Tibial artery (tissue), 4 donors: ENCODE results near the gene CCT4.
"Not testable (repeated sequence)": the region's sequence is repeated elsewhere in the genome, so short reads cannot be mapped to it uniquely, and the experiment has no call there.

Experiments used
- DNase-seq, 2 donors: peaks; one replicate each; pipeline ENCODE4 v3.0.0-alpha.2; 2019
- H3K27ac ChIP-seq, 2 donors: fragments of 200-600 bp; sonication (generic) in 1 of 2; 1 replicate in 1 of 2; 2 replicates in 1 of 2; pipeline ENCODE4 v1.5.1; 2018 to 2019; ENCODE audit warnings: mild to moderate bottlenecking in 1 of 2
- H3K27me3 ChIP-seq, 2 donors: fragments of 200-600 bp; sonication (generic) in 1 of 2; one replicate each; pipeline versions ENCODE4 v1.5.1 to v1.6.0; 2016 to 2019
- H3K36me3 ChIP-seq, 3 donors: fragments of 200-600 bp; sonication (generic) in 2 of 3; one replicate each; pipeline ENCODE4 v1.5.1; 2016 to 2019; ENCODE audit warnings: mild to moderate bottlenecking in 2 of 3
- H3K4me1 ChIP-seq, 4 donors: fragments of 200-600 bp; sonication (generic) in 2 of 4; 1 replicate in 3 of 4; 2 replicates in 1 of 4; pipeline ENCODE4 v1.5.1; 2016 to 2019
- H3K4me3 ChIP-seq, 2 donors: fragments of 200-600 bp; sonication (generic) in 1 of 2; 1 replicate in 1 of 2; 2 replicates in 1 of 2; pipeline ENCODE4 v1.5.1; 2018 to 2019; ENCODE audit warnings: mild to moderate bottlenecking in 2 of 2
- H3K9me3 ChIP-seq, 3 donors: fragments of 200-600 bp; sonication (generic) in 1 of 3; one replicate each; pipeline ENCODE4 v1.5.1; 2016 to 2019
- CTCF ChIP-seq, 2 experiments: fragments of 200-600 bp in 1 of 2; fragments of 450-650 bp in 1 of 2; IDR thresholded peaks; one replicate each; pipeline ENCODE4 v1.5.1; 2017 to 2019; ENCODE audit warnings: antibody characterized with exemption in 2 of 2, mild to moderate bottlenecking in 1 of 2, moderate library complexity in 1 of 2
- intact Hi-C: fragments of 100-400 bp; cut with DNase I; formaldehyde crosslinking; loops from one replicate; pipeline ENCODE4 v1.15.0; 2023; ENCODE audit warnings: low total_unique reads

The CCT4 gene

GRCh38 chr2:61876400-61876799, 12.1 kb downstream of the CCT4 start:
- DNase-seq: no peak
- Histone ChIP-seq H3K4me3 (no peak overlapping the region), H3K27ac (no peak overlapping the region), H3K36me3 (peaks cover 96 to 97% (median 97%) of the 10 kb centered on the region in 3 donors), H3K27me3 (no peaks in the 10 kb centered on the region), H3K9me3 (no peaks in the 10 kb centered on the region), H3K4me1 (no peaks in the 10 kb centered on the region)
- TF ChIP-seq CTCF (IDR thresholded peaks at IDR 0.05): no peak
- intact Hi-C loops: no loop called here

- H3K27ac ChIP-seq, H3K4me3 ChIP-seq, intact Hi-C loops, H3K9me3 ChIP-seq, H3K4me1 ChIP-seq, DNase-seq, H3K27me3 ChIP-seq: not testable (repeated sequence)
- peaks cover 54 to 75% (median 62%) of the 10 kb centered on the region in 3 donors for H3K36me3 ChIP-seq
These were observed 21.9 kb downstream of the CCT4 start for GRCh38 chr2:61866482-61867089.

- no peak for DNase-seq
- Histone ChIP-seq H3K9me3 (no peaks in the 10 kb centered on the region), H3K4me1 (no peaks in the 10 kb centered on the region), H3K36me3 (peaks cover 16 to 30% (median 20%) of the 10 kb centered on the region in 3 donors), H3K27me3 (no peaks in the 10 kb centered on the region), H3K4me3 (no peak overlapping the region), H3K27ac (no peak overlapping the region)
- TF ChIP-seq CTCF (IDR thresholded peaks at IDR 0.05): no peak
- intact Hi-C loops: no loop called here
These were observed 26.4 kb downstream of the CCT4 start for GRCh38 chr2:61862085-61862484.

GRCh38 chr2:61857224-61857623, 31.2 kb downstream of the CCT4 start:
- no peaks in the 10 kb centered on the region for H3K27me3 ChIP-seq
- intact Hi-C loops: loop anchor here (10.0 kb wide), 1 partner anchor 92 kb away; no protein-coding TSS in a partner anchor
- TF ChIP-seq CTCF (IDR thresholded peaks at IDR 0.05): no peak
- H3K4me3 ChIP-seq: no peak overlapping the region
- H3K4me1 ChIP-seq: peaks cover 0 to 15% (median 10%) of the 10 kb centered on the region in 4 donors
- no peak overlapping the region for H3K27ac ChIP-seq
- H3K9me3 ChIP-seq: no peaks in the 10 kb centered on the region
- DNase-seq: no peak
- no peaks in the 10 kb centered on the region for H3K36me3 ChIP-seq

- H3K4me3 ChIP-seq: peak overlapping the region; percentile 70 to 80
- DNase-seq: no peak
- peak overlapping the region; percentile 90 to 94 for H3K27ac ChIP-seq
- no peak for TF ChIP-seq CTCF (IDR thresholded peaks at IDR 0.05)
- intact Hi-C loops: loop anchor here (10.0 kb wide), 1 partner anchor 90 kb away; no protein-coding TSS in a partner anchor
- H3K9me3 ChIP-seq: no peaks in the 10 kb centered on the region
- no peaks in the 10 kb centered on the region for H3K27me3 ChIP-seq
- H3K4me1 ChIP-seq: peaks cover 0 to 15% (median 10%) of the 10 kb centered on the region in 4 donors
- H3K36me3 ChIP-seq: no peaks in the 10 kb centered on the region
These were observed 33.2 kb downstream of the CCT4 start for GRCh38 chr2:61855318-61855613.

GRCh38 chr2:61854564-61855317, 33.7 kb downstream of the CCT4 start:
- no peaks in the 10 kb centered on the region for H3K36me3 ChIP-seq
- TF ChIP-seq CTCF (IDR thresholded peaks at IDR 0.05): no peak
- peaks cover 0 to 15% (median 10%) of the 10 kb centered on the region in 4 donors for H3K4me1 ChIP-seq
- H3K27me3 ChIP-seq: no peaks in the 10 kb centered on the region
- peak overlapping the region; percentile 90 to 94 for H3K27ac ChIP-seq
- peak; percentile 91 to 92 for DNase-seq
- H3K9me3 ChIP-seq: no peaks in the 10 kb centered on the region
- peak overlapping the region; percentile 70 to 80 for H3K4me3 ChIP-seq
- intact Hi-C loops: loop anchor here (5.0 to 10.0 kb wide), 2 partner anchors 90 to 317 kb away; partner anchors contain the start of gene XPO1
